Right forelimb (tissue), 1 donor: Measurements from ENCODE around the gene COL20A1.
"Not testable (repeated sequence)": the region's sequence is repeated elsewhere in the genome, so short reads cannot be mapped to it uniquely, and the experiment has no call there.

ENCODE experiments used
- DNase-seq: peaks from one replicate; pipeline ENCODE4 v3.0.0-alpha.2; 2018

Gene COL20A1

DNA sequence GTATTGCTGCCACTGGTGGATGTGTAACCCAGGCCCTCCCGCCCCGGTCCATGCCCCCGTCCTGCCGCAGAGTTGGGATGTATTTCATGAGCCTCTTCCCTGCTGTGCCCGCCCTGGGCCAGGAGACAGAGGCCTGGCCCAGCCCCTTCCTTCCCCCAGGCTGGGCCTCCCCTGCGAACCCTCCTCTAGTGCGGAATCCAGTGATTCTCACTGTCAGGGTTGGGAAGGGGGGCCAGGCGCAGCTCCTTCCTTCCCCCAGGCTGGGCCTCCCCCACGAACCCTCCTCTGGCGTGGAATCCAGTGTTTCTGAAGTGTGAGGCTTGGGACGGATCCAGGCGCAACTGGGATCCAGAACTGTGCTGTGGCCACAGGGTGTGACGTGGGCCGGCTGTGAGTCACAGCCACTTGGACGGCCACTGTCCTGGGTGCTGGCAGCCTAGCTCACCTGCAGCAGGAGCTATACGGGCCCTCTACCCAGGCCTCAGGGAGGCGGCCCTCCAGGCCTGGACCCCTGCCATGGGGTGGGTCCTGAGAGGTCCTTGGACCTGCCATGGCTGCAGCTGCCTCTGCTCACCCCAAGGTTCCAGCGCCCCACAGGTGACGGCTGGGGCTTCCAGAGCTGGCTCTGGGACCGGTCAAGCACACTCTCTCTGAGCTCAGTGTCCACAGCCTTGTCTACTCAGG, 28.3 kb downstream of the COL20A1 start:
- peak; percentile 76 for DNase-seq

DNA sequence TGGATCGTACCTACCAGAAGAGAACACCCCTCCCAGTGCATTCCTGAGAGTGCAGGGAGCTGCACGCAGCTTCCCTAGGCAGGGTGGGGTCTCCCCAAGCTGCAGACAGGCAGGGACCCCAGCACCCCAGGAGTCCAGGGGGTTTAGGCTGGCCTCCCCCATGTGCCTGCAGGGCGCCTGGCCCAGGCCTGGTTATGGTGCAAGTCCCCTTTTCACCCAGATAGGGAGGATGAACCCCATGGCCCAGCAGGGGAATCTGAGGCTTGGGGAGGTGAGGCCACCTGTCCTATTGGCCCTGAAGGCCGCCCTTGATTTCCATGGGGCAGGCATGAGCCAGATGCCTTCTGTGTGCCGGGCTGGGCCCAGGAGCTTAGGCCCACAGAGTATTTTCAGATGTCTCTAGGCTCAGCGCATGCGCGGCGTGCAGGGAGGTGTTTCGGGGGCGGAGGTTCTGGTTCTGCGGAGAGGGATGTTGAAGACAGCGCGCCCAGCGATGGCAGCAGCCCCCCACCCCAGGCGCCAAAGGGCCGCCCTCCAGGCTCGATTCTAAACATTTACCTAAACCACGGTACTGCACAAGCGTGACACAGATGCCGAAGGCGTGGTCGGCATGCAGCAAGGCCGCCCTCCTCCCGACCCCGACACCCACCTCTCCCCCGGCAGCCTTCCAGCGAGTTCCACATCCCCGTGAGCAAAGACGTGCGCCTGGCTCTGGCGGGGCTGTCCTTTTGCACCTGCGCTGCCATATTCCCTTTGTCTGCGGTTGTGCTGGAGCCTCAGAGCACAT, 29.4 kb downstream of the COL20A1 start:
- no peak for DNase-seq

DNA sequence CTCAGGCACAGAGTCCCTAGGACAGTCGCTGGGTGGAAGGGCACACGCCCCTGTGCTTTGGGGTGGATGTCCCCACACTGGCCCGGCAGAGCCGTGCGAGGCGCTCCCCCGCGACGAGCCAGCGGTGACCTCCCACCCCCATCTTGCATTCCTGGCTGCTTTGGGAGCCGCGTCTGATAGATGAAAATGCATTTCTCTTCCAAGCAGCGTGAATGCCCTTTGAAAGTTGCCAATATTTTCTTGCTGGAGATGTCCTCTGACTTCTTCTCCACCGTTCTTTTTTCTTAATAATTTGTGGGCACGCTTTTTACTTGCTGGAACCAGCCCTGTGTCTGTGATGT, 29.9 kb downstream of the COL20A1 start:
- DNase-seq: no peak

DNA sequence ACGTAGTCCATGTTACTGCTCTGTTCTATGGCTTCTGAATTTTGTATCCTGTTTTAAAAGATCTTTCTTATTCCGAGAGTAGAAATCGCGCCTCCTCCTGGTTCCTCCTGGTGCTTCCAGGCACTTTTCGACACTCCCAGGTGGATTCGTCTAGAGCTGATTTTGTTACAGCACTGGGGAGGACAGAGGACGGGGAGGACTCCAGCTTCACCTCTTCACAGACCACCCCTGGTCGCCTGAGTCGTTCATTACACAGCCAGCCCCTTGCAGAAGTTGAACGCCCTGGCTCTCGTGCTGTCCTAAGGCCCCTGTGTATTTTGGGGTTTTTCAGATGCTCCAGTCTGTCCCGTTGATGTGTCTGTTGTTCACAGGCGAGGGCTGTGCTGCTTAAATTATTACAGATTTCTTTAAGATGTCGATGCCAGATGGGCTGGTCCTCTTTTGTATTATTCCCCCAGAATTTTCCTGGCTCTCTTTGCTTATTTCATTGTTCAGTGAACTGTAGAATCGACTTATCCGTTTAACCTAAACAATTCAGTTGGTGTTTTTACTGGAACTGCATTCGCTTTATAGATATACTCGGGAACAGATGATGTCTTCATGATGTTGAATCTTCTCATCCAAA, 30.5 kb downstream of the COL20A1 start:
- DNase-seq: no peak

DNA sequence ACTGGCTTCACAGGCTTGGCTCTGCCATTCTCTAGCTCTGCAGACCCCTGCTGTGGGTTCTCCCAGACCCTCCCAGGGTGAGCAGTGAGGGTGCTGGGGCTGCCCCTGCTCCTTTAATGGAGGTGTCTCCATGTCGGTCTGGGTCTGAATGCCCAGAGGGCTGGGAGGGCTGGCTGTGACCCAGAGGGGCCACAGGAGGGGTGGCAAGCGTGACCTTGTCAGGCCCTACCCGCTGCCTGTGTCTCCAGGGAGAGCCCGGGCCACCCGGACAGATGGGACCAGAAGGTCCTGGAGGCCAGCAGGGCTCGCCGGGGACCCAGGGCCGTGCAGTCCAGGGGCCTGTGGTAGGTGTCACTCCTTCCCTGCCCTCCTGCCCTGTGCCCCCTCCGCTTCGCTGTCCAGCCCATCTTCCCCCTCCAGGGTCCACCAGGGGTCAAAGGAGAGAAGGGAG, 32.1 kb downstream of the COL20A1 start:
- no peak for DNase-seq

DNA sequence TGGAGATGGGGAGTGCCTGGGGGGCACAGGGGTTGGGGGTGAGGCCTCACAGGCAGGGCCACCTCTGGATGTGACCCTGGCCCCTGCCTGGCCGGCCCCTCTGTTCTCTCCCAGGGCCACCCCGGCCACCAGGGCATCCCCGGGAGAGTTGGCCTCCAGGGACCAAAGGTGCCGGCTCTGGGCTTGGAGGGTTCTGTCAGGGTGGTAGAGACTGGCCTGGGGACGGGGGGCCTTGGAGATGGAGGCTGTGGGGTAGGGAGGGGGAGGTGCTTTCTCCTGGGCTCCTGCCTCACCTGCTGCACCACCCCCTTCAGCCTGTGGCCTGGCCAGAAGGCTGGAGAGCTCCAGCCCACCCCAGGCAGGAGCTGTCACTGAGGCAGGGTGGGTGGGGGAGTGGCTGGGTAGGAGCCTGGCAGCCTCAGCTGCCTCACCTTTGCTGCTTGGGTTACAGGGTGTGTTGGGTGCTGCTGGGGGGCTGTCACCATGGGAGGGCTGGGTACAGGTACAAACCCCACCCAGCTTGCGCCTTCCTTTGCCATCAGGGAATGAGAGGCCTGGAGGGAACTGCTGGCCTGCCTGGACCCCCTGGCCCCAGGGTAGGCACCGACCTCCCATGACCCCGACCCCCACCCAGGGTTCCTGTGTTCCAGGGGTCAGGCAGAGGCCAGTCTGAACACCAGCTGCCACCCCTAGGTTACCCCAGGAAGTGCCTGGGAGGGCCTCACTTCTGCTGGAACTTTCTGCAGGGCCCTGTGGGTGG, 32.7 kb downstream of the COL20A1 start:
- DNase-seq: no peak

DNA sequence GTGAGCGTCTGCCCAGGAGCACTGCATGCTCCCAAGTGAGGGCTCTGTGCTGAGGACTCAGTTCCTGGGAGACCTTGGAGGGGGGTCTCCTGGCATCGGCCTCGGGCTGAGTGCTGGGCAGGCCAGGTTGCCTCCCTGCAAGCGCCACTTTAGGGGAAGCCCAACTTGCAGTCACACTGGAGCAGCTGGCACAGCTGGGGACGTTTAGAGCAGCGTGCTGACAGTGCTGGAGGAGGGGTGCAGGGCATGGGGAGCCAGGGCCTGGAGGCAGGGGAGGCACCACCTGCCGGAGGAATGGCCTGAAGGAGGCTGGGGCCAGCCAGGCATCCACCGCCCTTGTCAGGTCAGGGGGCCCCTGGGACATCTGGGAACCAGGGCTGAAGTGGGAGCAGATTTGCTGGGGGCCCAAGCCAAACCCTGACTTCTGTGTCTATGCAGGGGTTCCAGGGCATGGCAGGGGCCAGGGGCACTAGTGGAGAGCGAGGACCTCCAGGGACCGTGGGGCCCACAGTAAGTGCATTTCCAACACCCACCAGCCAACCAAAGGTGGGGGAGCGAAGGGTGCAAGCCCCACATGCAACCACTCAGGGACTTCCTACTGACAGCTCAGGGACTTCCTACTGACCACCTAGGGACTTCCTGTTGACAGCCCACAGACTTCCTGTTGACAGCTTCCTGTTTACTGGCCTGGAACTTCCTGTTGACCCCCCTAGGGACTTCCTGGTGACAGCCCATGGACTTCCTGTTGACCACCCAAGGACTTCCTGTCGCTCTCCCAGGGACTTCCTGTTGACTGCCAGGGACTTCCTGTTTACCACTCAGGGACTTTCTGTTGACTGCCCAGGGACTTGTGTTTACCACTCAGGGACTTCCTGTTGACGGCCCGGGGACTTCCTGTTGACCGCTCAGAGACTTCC, 33.6 kb downstream of the COL20A1 start:
- DNase-seq: no peak

DNA sequence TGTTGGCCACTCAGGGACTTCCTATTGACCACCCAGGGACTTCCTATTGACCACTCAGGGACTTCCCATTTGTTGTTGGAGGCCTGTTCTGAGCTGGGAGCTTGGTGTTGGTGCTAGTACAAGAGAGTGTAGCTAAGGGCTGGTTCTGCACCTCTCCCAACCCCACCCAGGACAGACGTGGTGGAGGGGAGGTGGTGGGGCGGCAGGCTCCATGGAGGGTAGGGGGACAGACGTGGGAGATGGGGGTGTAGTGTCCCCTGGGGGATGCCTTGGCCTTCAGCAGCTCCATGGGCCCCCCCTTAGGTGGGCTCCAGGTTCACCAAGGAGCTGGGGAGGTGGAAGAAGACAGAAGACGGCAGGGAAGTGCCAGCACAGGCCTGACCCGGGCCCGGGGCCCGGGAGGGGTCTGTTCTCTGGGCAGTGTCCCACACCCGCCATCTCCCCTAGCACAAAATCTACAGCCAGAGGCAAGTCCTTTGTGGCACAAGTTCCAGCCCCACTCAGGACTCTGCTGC, 34.3 kb downstream of the COL20A1 start:
- no peak for DNase-seq

DNA sequence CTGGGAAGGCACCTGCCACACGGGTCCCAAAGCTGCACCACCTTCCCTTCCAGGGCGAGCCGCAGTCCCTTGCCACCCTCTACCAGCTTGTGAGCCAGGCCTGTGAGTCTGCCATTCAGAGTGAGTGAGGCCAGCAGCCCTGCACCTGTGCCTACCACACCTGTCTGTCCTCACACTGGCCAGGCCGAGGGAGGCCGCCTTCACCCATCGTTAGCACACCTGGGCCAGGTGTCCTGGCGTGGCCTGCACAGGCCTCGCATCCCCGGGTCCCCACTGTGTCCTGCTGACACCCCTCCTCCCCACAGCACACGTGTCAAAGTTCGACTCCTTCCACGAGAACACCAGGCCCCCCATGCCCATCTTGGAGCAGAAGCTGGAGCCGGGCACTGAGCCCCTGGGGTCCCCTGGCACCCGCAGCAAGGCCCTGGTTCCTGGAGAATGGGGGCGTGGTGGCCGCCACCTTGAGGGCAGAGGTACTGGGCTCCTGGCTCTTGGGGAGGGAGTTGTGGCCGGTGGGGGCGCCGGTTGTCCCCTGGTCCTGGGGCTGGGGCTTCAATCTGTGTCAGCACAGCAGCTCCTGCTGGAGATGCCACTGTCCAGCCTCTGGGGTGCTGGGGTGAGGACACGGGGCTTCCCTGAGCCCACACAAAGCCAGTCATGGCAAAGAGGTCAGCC, 35.2 kb downstream of the COL20A1 start:
- DNase-seq: no peak

DNA sequence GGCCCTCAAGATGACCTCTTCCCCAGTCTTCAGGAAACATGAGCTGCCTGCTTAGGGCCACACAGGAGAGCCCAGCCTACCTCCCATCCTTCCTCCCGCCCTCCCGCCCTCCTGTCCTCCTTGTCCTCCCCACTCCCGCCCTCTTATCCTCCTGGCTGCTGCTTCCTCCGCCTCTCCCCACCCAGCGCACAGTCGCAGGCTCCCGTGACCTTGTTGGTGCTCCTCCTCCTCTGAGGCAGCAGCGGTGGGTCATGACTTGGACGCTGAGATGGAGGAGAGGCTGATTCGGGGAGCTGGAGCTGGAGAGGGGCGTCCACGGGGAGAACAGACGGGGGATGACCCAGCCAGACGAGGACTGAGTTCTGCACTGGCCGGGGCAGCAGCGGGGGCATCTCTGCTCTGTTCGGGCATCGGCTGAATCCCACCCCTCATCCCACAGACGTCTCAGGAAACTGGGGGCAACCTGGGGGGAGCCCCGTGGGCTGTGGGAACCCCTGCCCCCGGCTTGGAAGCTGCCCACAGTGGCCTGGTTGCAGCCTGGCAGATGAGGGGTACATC, 35.8 kb downstream of the COL20A1 start:
- DNase-seq: no peak

DNA sequence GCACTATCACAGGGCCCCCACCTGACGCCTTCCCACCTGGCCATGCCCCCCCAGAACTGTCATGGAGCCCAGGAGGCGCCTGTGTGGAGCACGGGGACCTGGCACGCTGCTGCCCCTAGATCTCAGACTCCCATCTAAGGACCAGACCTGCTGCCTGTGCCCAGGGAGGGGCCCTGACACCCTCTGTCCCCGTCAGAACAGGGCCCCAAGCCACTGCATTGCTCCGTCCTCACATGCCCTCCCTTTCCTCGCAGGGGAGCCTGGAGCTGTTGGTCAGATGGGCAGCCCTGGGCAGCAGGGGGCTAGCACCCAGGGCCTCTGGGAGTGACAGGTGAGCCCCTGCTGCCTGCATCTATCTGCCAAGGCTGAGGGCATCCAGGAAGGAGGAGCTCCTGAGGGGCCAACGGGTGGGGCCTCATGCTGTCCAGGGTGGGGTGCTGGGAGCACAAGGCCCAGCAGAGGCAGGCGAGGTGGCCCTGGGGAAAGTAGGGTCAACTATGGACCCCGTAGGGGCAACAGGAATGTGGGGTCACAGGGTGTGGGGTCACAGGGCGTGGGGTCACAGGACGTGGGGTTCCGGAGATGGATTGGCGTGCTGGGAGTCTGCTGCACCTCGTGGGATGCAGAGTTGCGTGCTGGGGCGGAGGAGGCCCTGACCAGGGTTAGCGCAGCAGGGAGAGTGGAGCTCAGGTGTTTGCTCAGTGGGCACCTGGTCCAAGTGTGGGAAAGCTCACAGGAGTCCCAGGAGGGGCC, 36.5 kb downstream of the COL20A1 start:
- DNase-seq: no peak

DNA sequence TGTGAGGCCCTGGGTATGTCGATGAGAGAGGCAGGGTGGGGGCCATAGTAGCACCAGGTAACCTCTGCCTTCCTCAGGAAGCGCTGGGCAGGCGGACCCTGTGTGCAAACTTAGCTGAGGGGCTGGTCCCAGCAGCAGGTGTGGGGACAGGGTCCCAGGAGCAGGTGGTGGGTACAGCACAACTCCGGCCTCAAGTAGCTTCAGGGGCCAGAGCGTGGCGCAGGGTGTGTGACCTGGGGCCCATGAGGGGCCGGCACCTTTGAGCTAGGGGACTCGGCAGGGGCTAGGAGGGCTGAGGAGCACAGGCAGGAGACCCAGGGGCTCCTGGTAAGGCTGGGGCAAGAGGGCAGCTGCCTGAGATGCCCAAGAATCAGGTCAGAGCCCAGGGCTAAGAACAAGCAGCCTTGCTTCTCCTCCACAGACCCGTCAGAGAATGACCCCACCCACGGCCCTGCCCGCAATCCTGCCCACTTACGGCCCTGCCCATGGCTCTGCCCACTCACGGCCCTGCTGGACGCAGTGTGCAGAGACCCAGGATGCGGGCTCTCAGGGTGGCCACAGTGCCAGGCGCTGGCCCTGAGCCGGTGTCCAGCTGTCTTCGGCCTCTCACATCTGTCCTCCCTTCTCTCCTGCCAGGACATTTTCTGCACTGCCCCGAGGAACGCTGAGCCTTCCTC, 37.2 kb downstream of the COL20A1 start:
- no peak for DNase-seq

DNA sequence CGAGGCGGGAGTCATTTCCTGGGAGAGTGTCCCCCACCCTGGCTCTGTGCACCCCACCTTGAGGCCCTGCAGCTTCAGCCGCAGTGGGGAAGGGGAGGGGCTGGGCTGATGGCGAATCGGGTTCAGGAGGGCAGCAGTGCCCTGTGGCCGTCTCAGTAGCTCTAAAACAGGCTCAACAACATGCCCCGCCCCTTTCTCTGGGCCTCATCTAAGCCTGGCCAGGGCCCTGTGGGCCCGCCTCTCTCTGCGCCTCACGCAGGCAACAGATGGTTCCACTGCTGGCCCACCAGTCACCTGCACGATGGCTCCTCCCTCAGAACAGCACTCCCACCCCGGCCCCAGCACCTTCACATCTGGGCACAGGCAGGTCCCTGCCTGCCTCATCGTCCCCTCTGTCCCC, 38.0 kb downstream of the COL20A1 start:
- no peak for DNase-seq

DNA sequence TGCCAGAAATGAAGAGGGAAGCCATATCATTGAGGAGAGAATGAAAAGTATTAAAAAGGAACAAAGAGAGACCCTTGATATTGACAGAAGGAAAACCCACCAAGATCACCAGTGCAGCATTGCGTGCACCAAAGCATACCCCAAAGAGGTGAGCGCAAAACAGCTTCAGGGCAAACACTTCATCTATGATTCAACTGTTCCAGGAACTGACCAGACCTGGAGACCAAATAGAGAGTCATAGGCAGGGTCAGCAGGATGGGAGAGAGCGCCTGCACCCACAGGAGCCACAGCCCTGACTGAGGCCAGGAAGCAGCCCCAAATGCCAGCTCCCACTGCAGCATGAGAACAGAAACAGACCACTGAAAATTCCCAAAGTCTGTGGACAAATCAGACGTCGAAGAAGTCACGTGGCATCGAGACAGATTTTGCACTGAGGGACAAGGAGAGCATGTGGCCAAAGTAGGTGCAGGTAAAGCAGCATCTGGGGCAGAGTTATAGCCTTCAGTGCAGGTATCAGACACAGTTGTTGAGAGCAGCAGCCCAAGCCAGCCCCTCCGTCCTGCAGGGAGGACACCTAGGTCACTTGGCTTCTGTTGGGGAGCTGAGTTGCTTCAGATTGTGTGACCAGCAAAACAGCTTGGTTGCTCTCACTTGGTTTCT, 38.9 kb downstream of the COL20A1 start:
- no peak for DNase-seq

DNA sequence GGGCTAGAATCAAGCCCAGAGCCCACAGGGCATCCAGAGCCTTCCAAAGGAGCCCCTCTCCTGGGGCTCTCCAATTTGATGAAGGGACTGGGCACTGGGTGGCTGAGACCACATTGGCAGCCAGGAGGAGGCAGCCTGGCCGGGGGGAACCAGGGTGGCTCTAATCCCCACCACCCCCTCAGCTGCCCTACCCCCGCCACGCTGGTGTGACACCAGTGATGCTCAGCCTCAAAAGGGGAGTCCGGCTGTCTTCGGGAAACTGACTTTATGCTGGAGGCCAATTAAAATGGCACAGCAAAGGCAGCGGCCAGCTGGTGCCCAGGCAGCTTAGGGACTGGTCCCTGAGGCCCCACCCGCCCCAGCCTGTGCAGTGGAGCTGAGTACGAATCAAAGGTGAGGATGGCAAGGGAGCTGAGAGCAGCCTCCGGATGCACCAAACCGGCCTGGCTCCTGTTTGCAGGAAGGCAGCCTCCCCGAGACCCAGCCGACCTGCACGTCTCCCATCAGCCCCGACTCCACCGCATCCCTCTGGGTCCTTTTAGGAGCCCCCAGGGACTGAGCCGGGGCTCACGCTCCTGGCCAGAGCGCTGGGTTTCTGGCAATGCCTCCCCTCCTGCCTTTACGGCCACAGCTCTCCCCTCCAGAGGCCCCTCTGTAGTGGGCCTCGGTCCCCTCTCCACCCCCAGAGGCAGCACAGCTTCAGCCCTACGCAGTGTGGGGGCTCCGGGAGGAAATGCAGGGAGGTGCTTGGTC, 39.7 kb downstream of the COL20A1 start:
- DNase-seq: no peak

DNA sequence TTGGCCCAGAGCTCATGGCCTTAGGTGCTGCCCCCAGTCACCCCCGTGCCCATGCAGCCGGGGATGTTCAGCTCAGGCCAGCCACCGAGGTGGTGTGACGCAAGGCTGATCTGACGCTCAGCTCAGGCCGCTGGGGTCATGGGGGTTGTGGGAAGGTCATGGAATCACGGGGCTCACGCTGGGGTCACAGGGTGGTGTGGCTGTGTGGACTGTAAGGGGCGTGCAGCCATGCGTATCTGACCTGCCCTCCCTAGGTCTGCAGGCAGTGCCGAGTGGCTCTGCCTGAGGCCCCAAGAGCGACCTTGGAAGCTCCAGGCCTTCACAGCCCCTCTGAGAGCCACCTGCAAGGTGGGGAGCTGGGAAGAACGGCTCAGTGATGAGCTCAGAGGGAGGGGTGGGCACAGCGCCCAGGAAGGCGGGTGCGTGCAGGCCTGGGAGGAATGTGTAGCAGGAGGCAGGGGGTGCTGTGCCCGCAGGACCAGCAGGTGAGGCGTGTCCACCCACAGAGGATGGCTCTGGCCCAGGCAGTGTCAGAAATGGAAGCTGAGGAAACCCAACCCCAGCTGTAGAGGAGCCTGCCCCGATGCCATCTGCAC, 40.4 kb downstream of the COL20A1 start:
- no peak for DNase-seq

DNA sequence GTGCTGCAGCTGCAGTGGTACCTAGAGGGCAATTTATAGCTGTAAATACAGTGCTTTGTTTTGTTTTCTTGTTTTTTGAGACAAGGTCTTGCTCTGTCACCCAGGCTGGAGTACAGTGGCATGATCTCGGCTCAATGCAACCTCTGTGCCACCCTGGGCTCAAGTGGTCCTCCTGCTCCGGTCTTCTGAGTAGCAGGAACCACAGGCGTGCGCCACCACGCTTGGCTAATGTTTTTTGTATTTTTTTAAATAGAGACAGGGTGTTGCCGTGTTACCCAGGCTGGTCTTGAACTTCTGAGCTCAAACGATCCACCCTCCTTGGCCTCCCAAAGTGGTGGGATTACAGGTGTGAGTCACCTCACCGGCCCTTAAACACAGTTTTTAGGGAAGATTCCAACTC, 41.4 kb downstream of the COL20A1 start:
- no peak for DNase-seq

DNA sequence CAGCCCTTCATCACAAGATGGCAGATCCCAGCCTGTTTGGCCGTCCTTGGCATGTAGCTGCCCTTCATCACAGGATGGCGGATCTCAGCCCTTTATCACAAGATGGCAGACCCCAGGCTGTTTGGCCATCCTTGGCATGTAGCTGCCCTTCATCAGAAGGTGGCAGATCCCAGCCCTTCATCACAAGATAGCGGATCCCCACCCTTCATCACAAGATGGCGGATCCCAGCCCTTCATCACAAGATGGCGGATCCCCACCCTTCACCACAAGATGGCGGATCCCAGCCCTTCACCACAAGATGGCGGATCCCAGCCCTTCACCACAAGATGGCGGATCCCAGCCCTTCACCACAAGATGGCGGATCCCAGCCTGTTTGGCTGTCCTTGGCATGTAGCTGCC, 42.1 kb downstream of the COL20A1 start:
- not testable (repeated sequence) for DNase-seq
